HUES6 (cell line): ENCODE data around the gene TP53BP2.
"Not testable (repeated sequence)": the region's sequence is repeated elsewhere in the genome, so short reads cannot be mapped to it uniquely, and the experiment has no call there.

Source experiments
- H3K27ac ChIP-seq: 2 replicates; pipeline ENCODE4 v1.7.0; 2013; ENCODE audit warnings: low read depth, mild to moderate bottlenecking, low read length, inconsistent platforms
- H3K27me3 ChIP-seq: 2 replicates; pipeline ENCODE4 v1.6.1; 2013; ENCODE audit warnings: low read length; ENCODE audit not compliant: control insufficient read depth, insufficient read depth
- H3K36me3 ChIP-seq: 2 replicates; pipeline ENCODE4 v1.6.1; 2013; ENCODE audit warnings: low read length; ENCODE audit not compliant: control insufficient read depth, insufficient read depth
- H3K4me1 ChIP-seq: 2 replicates; pipeline ENCODE4 v1.6.1; 2013; ENCODE audit warnings: low read length; ENCODE audit not compliant: control insufficient read depth, insufficient read depth
- H3K4me3 ChIP-seq: 2 replicates; pipeline ENCODE4 v1.5.1; 2013; ENCODE audit warnings: low read depth, low read length
- H3K9ac ChIP-seq: one replicate; pipeline ENCODE4 v1.6.1; 2013; ENCODE audit warnings: mild to moderate bottlenecking, low read length
- H3K9me3 ChIP-seq: 2 replicates; pipeline ENCODE4 v1.6.1; 2013; ENCODE audit warnings: low read depth, low read length; ENCODE audit not compliant: control insufficient read depth, insufficient read depth

The TP53BP2 gene

DNA sequence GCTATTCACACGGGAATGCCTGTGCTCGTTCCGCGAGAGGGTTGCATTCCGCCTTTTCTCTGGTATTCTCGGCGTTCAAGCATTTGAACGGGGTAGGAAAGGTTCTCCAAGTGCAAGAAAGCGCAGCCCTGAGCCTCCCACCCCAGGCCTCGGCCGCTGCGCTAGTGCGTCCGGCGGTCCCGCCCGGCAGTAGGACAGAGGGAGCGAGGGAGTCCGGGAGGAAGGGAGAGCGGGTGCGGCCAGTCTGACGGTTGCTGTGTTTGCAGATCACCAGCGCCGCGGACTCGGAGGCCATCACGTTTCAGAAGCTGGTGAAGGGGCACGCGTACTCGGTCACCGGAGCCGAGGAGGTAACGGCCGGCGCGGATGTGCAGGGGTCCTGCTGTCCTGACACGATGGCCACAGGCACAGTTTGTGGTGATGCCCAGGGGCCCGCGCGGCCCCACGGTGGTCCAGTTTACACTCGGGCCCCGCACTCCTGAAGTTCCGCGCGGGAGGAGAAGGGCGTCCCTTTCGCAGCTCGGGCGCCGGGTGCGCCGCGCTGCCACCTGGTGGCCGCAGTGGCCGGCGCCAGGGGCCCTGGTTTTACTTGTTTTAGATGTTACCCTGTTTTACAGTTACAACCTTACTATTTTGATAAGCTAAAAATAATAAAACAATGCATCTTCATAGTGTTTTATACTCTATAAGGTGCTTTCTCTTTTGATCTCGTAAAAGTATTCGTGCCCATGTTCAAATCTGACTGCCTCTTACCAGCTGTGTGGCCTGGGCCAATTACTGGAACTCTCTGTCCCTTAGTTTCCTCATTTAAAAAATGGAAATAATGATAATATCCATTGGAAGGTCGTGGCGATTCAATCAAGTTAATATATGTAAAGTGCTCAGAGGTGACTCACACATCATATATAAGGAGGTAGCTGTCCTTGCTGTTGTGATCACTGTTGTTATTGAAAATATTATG, 96.7 kb downstream of the TP53BP2 start:
- peaks cover 24% of the 10 kb centered on the region for H3K27me3 ChIP-seq
- H3K36me3 ChIP-seq: peaks cover 43% of the 10 kb centered on the region
- peak overlapping the region; percentile 67 for H3K9ac ChIP-seq
- H3K4me1 ChIP-seq: peaks cover 20% of the 10 kb centered on the region
- no peak overlapping the region for H3K27ac ChIP-seq
- H3K4me3 ChIP-seq: peak overlapping the region; percentile 75
- no peaks in the 10 kb centered on the region for H3K9me3 ChIP-seq

GRCh38 chr1:223748405-223748772, 97.4 kb downstream of the TP53BP2 start:
- H3K4me1 ChIP-seq: peaks cover 20% of the 10 kb centered on the region
- H3K9me3 ChIP-seq: no peaks in the 10 kb centered on the region
- peaks cover 24% of the 10 kb centered on the region for H3K27me3 ChIP-seq
- peak overlapping the region; percentile 75 for H3K4me3 ChIP-seq
- peak overlapping the region; percentile 67 for H3K9ac ChIP-seq
- peaks cover 39% of the 10 kb centered on the region for H3K36me3 ChIP-seq
- H3K27ac ChIP-seq: no peak overlapping the region

- H3K4me3 ChIP-seq: no peak overlapping the region
- peaks cover 18% of the 10 kb centered on the region for H3K4me1 ChIP-seq
- H3K27ac ChIP-seq: no peak overlapping the region
- H3K9ac ChIP-seq: no peak overlapping the region
- H3K36me3 ChIP-seq: peaks cover 34% of the 10 kb centered on the region; the same call in 1 of the 2 replicates
- H3K27me3 ChIP-seq: peaks cover 24% of the 10 kb centered on the region
- no peaks in the 10 kb centered on the region for H3K9me3 ChIP-seq
Observed at GRCh38 chr1:223747838-223748335, 97.9 kb downstream of the TP53BP2 start.

GRCh38 chr1:223745731-223746130, 100.0 kb downstream of the TP53BP2 start:
- Histone ChIP-seq H3K27ac (no peak overlapping the region), H3K9ac (no peak overlapping the region), H3K4me1 (peaks cover 14% of the 10 kb centered on the region; the same call in 1 of the 2 replicates), H3K27me3 (peaks cover 24% of the 10 kb centered on the region), H3K36me3 (peaks cover 22% of the 10 kb centered on the region; the same call in 1 of the 2 replicates), H3K9me3 (no peaks in the 10 kb centered on the region), H3K4me3 (no peak overlapping the region)

GRCh38 chr1:223742856-223743517, 102.8 kb downstream of the TP53BP2 start:
- Histone ChIP-seq H3K9ac (no peak overlapping the region), H3K27me3 (peaks cover 14% of the 10 kb centered on the region), H3K27ac (no peak overlapping the region), H3K4me3 (no peak overlapping the region), H3K36me3 (peaks cover 20% of the 10 kb centered on the region; the same call in 1 of the 2 replicates), H3K9me3 (no peaks in the 10 kb centered on the region), H3K4me1 (peaks cover 12% of the 10 kb centered on the region; the same call in 1 of the 2 replicates)

DNA sequence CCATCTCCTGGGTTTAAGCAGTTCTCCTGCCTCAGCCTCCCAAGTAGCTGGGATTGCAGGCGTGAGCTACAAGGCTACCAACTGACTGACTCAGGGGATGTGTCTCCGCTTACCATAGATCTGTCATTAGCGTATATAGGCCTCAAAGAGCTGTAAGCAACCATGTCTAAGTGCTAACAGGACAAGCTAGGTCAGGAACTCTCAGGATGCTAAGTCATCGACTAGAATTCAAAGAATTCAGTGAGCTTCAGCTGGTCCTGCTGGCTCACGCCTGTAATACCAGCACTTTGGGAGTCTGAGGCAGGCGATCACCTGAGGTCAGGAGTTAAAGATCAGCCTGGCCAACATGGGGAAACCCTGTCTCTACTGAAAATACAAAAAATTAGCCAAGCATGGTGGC, 103.9 kb downstream of the TP53BP2 start:
- peaks cover 15% of the 10 kb centered on the region; the same call in 1 of the 2 replicates for H3K4me1 ChIP-seq
- H3K36me3 ChIP-seq: peaks cover 14% of the 10 kb centered on the region; the same call in 1 of the 2 replicates
- no peaks in the 10 kb centered on the region for H3K9me3 ChIP-seq
- H3K9ac ChIP-seq: no peak overlapping the region
- no peak overlapping the region for H3K4me3 ChIP-seq
- no peak overlapping the region for H3K27ac ChIP-seq
- peaks cover 3% of the 10 kb centered on the region for H3K27me3 ChIP-seq

DNA sequence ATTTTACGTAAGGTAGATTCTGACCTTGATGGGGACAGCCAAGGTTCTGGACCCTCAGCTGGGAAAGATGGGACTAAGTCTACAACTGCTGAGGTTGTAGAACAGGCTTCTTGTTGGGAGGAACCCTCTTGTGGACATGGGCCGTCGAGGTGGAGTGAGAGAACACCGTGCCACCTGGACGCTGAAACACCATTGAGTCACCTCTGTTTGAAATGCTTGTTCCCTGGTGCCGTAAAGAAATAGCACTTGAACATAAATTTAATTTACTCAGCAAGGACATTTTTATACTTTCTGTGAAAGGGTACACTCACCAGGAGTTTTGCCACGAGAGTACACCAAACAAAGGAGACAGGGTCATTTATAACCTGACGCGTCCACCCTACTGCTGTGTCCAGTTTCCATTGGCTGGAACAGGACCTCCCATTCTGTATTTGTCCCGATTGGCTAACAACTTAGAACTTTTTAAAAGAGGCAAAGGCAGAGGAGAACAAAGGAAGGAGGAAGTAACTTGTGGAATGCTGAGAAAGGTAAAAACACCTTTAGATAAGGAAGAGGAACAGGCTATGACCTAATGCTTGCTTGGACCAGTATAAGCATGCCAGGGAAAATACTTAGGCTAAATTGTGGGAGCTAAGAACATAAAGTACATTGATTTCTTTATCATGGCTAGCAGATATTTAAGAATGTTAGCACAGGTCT, 105.6 kb downstream of the TP53BP2 start:
- H3K4me1 ChIP-seq: peaks cover 15% of the 10 kb centered on the region; the same call in 1 of the 2 replicates
- not testable (repeated sequence) for H3K9ac ChIP-seq, H3K9me3 ChIP-seq, H3K36me3 ChIP-seq, H3K4me3 ChIP-seq, H3K27me3 ChIP-seq, H3K27ac ChIP-seq

GRCh38 chr1:223739366-223740037, 106.2 kb downstream of the TP53BP2 start:
- H3K4me1 ChIP-seq: peaks cover 21% of the 10 kb centered on the region
- H3K36me3 ChIP-seq: peaks cover 4% of the 10 kb centered on the region; the same call in 1 of the 2 replicates
- no peaks in the 10 kb centered on the region for H3K9me3 ChIP-seq
- H3K27me3 ChIP-seq: no peaks in the 10 kb centered on the region
- no peak overlapping the region for H3K4me3 ChIP-seq
- H3K9ac ChIP-seq: no peak overlapping the region
- no peak overlapping the region for H3K27ac ChIP-seq

DNA sequence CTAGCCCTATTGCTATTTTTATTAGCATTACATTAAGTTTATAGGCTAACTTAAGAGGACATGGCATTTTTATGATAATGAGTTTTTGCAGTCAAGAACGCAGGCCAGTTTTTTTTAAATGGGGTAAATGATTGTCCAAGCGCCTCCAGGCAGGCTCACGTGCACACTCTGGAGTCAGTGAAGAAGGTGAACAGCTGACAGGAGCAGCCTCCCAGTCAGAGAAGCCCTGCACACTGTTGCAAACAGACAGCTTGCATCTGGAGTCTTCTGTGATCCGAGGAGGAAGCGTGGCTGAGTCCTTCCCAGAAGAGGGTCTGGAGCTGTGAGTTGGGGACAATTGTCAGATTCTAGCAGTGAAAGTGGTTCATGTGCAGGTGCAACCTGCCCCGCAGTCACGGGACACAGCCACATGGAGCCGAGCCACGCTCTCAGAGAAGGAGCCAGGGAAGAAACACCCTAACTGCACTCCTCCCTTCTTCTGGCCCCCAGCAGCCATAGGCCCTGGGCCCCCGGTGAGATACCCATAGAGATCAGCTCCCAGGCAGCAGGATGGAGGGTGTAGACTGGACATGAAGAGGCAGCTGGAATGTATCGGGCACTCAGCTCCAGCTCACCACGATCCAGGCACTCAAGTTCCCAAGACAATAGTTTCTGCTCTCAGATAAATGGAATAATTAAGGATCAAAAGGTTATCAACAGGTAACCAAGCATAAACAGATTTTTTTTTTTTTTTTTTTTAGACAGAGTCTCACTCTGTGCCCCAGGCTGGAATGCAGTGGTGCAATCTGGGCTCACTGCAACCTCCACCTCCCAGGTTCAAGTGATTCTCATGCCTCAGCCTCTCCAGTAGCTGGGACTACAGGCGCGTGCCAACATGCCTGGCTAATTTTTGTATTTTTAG, 107.0 kb downstream of the TP53BP2 start:
- peaks cover 29% of the 10 kb centered on the region for H3K4me1 ChIP-seq
- no peaks in the 10 kb centered on the region for H3K9me3 ChIP-seq
- no peak overlapping the region for H3K4me3 ChIP-seq
- H3K27ac ChIP-seq: no peak overlapping the region
- no peaks in the 10 kb centered on the region for H3K36me3 ChIP-seq
- H3K9ac ChIP-seq: no peak overlapping the region
- H3K27me3 ChIP-seq: no peaks in the 10 kb centered on the region; the same call in 1 of the 2 replicates
